Activated CD4-positive, alpha-beta T cell treated with anti-CD3 and anti-CD28 coated beads, Interleukin-2, amount 50 U/mL, for 48 hours (primary cell): Measurements from ENCODE around the gene GHRL.

Experiments
- DNase-seq, 2 experiments: peaks; one replicate each; pipeline ENCODE4 v3.0.0-alpha.2; 2020

GHRL gene, protein sequence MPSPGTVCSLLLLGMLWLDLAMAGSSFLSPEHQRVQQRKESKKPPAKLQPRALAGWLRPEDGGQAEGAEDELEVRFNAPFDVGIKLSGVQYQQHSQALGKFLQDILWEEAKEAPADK

DNA sequence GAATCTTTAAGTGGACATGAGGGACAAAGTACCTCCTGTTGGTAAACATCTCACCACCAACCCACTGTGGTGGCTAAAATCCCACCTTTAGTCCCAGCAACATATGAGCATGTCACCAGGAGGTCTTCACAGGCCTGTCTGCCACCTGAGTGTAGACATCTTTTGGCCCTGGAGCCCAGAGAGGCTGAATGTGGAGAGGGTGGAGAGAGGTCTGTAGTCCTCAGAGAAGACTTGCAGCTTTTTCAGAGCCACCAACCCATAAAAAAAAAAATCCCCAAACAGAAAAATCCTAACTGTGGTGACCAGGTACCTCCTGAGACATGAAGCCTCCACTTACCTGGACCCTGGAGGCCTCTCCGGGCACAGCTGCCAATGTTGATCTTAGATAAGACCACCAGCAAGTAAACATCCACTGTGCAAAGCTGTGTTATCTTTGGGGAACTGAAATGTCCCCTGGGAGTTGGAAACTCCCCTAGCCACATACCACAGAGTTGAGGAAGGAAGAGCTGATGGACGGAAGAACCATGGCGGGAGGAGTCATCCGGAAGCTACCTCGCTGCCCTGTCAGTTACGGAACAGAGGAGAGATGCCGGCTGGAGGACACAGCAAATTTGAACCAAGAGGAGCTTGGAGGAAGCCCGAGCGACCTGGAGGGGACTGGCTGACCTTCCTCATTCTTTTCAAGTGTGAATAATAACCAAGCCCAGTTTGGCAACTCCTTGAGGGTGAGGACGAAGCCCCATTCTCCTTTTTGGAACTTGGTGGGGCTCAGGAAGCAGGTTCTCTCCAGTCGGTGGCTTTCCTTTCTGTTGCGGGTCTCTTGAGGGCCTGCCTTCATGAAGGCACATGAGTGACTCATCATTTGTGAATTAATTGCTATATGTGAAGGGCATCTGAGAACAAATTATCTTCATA lies at the start of gene GHRL:
TSS of gene GHRL (minus strand) at position 443 of the 915 bp plus-strand sequence. CDS start 2,767 bp downstream, outside the sequence.
- no peak for DNase-seq

DNA sequence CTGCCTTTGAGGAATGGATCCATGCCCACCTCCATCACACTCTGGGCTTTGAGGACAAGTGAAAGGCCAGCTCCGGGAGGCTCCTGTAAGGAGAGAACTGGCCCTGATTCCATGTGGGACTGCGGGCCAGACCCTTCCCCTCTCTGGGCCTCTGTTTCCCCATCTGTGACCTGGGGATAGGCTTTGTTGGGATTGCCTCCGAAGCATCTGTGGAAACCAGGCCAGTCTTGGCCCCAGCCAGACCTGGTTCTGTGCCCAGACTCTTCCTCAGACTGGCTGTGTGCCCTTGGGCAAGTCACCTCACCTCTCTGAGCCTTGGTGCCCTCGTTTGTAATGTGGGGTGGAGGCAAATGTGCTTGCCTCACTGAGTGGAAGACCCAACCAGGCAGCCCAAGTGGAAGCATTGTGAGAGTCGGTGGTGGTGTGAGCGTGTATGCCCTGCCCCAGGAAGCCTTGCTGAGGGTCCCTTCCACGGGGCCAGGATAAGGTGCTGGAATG lies 49.2 kb upstream of the GHRL start:
- DNase-seq = no peak

DNA sequence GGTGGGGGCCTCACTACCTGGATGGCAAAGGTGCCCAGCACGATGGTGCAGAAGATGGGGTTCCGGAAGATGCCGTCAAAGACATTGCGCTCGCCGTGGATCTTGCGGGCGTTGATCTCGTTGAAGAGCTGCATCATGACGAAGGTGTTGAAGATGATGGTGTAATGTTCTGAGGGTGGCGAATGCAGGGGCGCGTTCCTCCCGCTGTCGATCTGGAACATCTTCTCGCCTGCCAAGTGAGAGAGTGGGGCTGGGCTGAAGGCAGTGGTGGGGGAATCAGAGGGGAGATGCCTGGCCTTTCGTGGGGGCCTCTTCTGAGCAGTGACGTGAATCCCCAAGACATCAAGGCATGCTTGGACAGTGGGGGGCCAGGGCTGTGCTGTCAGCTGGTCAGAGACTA lies 47.7 kb upstream of the GHRL start:
- no peak for DNase-seq

DNA sequence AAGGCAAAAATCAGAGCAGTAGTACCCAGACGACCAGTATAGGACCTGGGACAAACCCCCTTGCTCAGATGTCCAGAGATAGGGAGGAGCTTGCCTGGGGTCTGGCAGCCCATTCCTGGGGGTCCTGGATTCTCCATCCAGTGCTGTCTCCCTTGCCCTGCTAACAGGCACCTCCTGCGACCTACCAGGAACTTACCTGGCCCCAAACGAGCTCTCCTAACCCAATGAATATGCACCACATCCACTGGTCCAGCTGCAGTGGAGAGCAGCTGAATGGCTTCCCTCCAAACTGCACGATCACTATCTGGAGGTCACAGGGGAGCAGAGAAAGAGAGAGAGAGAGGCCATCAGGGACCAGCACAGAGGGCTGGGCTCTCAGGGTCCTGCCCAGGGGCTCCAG lies 47.3 kb upstream of the GHRL start:
- DNase-seq = no peak

DNA sequence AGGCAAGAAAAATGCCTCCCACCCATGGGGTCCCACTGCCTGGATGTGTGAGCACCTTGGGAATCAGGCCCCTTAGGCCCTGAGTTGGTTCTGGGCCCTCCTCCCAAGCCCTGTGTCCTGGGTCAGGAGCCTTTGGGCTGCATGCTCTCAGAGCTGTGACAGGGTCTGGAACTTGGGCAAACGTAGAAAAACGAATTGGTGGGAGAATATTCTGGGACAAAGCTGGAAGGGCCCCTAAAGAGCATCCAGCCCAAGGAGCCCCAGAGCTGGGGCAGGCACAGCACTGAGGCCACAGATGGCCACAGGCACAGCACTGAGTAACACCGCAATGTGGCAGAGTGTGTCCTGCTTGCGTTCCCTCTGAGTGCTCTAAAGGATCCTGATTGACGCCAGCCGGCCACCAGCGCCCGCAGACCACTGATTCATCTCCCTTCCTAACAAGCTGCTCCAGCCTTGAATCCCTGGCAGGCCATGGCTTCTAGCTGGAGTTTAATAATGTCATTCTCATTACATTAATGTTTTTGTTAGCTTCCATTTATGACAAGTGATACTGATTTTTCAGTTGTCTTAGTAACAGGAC lies 46.7 kb upstream of the GHRL start:
- no peak for DNase-seq

DNA sequence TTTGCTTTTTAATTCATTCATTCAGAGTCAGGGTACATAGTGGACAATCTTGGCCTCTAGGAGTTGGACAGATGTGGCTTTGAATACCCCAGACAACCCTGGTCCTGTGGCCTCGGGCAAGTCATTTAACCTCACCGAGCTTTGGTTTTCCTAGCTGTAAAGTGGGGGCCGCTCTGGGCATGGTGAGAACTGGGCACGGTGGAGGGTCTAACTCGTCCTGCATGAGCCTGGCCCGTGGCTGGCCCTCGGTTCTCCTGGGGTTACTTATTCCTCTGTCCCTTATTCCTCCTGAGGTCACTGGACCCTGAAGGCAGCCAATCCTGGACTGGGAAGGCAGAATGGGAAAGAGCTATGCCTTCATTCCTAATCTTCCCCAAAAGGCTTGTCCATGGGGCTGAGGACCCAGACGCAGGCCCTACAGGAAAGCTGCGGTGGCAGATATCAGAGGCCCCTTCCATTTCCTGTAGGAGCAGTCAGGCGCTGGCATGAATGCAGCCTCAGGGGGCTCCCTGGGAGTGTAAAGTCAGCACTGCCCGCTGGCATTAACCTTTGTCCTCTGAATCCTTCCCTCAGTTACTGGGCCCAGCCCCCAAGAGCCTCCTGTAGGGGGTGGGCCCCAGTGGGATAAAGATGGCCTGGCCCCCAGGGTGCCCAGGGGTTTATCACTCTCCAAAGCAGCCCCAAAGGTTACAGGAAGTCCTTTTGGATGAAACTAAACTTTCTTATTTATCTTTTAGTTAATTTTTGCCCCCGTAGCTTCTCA lies 46.0 kb upstream of the GHRL start:
- DNase-seq = no peak

DNA sequence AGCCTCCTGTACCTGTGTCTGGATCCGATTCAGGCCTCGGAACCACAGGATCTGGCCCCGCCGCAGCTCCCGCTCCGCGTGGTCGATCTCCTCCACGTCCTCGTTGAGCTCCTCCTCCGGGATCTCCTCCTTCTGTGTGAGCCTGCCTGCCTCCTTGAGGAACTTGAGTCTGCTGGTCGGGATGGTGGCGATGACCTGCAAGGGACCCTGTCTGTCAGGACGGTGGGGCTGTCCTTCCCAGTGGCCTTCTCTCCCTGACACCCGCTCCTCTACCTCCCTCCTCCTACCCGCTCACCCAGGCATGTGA lies 45.4 kb upstream of the GHRL start:
- DNase-seq = no peak

DNA sequence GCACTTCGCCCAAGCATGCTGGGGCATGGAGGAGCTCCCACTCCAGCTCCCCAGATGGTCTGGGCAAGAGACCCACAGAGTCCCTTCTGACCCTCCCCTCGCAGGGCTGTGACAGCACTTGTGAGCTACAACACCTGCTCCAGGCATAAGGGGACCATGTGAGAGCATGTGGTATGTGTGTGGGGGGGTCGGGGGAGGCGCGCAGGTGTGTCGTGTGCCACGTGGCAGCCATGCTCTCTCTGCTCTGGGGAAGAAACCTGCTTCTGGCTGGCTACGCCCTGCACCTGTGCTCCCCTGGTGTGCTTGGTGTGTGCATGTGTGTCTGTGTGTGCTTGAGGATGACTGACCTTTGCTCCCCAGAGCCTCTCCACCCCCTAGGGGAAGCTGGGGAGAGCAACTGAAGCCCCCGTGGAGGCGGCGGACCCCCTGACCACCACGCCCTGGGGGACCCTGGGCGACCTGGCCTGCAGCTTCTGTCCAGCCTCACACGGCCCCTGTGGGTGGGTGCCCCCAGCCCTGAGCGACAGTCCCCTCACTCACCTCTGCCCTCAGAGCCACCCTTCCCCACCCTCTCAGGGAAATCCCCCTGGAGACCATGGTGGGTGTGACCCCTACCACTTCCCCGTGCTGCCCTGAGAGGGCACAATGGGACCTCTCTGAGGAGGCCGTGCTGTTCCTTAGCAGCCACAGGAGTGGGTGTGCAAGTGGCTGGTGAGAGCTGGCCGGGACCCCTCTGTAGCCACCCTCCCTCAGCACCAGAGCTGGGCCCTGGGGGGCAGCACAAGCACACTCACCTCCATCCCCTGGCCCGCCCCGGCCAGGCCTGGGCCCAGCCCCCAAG lies 44.8 kb upstream of the GHRL start:
- no peak for DNase-seq

DNA sequence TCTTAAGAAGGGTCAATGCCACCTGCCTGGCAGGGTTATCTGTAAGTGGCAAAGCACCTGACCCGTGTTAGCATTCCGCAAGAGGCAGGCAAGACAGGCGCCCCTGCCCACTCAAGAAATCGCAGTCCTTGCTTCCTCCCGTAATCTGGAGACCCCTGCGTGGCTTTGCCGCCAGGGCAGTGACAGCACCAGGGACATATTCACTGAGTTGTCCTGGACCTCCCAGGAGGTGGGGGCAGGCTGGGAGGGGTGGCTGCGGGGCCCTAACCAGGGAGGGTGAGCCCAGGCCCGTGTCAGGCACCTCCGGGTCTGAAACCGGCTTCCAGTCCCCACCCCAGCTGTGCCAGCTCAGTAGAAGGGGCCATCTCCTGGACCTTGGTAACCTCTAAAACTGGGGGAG lies 44.0 kb upstream of the GHRL start:
- DNase-seq = no peak

DNA sequence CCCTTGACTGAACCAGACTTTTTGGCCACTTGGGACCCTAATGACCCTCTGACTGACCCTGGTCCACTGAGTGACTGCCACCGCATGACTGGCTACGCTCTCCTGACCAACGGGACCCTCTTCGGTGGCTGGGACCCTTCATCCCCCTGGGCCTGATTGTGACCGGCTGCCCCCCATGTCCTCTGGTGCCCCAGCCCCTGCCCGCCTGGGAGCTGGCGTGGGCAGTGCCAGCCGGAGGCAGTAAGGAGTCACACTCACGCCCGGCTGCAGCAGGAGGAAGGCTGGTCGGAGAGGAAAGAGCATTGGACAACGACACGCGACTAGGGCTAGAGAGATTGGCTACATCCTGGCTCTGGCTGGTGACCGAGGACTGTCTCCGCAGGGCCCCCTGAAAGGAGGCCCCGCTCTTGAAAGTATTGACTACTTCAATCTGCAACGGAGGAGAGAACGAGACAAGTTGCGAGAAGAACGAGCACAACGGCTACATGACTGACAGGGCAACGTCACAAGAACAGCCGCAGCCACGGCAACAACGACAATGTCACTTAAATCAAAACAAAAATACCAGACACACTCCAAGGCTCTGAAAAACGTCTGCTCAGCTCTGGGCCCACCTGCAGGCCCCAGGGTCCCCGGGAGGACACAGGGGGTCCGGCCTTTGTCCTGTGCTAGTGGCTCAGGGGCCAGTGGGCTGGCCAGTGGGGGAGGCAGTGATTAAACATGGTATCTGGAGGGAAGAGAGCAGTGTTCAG lies 43.3 kb upstream of the GHRL start:
- no peak for DNase-seq

DNA sequence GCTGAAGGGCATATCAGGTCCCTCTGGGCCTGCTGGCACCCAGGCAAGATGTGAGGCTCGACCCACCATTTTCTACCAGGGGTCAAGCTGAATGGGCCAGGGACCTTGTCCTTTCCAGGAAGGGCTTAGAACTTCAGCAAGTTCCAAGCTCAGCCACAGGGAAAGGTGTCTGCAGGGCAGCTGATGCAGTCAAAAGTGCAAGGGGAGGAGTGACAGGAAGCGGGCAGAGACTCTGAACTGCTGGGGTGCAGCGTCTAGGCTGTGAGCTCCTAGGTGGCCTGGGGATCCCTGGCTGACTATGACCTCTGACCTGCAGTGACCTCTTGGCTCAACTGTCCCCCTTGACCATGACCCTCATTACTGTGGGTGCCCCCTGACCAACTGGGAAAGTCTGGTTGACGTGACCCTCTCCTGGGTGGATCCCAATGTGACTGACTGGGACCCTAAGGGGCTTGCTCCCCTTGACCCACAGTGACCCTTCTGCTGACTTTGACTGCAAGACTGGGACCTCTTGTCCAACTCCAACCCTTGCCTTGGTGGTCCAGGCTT lies 42.5 kb upstream of the GHRL start:
- no peak for DNase-seq

DNA sequence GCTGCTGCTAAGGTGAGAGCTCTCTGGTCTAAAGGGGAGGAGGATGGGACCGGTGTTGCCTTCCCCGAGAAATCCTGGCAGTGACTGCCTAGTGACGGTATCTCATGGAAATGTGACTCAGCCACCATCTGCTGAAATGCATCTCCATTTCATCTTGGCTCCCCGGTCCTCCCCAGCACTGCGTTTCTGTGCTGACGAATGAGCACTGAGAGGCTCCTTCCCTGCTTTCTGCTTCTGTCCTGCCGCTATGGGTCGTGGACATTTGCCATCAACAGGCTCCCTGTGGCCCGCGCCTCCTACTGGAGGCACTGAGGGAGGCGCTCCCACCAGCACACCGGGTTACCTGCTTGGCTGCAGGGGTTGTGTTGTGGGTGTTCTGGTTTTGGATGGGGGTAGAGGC lies 41.7 kb upstream of the GHRL start:
- DNase-seq = no peak

DNA sequence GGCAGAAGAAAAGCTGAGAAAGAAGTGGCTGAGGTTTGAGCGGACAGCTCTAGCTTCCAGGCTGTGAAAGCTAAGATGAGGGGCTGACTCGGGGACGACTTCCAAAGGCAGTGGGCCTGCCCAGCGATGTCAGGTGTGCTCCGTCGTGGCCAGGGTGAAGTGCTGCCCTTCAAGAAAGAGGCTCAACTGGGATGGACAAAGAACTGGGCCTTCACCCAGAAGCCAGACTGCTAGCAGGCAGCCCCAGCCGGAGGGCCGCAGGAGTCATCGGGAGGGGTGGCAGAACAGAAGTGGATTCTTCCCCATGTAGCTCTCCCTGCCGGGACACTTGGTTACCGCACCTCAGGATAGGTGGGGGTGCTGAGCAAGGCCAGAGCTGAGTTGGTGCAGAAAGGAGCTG lies 41.3 kb upstream of the GHRL start:
- no peak for DNase-seq

DNA sequence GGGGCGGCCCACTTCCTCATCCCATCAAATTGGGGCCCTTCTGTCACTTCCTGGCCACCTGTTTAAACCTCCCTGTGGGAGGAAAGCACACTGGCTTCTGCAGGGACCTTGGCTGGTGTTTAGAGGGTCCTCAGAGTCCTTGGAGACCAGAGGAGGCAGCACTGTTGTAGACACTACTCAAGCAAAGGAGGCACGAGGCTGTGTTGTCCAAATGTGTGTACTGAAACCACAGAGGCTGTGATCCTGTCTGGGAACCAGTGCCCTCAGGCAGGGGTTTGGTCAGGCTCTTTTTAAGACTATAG lies 40.6 kb upstream of the GHRL start:
- DNase-seq = no peak

DNA sequence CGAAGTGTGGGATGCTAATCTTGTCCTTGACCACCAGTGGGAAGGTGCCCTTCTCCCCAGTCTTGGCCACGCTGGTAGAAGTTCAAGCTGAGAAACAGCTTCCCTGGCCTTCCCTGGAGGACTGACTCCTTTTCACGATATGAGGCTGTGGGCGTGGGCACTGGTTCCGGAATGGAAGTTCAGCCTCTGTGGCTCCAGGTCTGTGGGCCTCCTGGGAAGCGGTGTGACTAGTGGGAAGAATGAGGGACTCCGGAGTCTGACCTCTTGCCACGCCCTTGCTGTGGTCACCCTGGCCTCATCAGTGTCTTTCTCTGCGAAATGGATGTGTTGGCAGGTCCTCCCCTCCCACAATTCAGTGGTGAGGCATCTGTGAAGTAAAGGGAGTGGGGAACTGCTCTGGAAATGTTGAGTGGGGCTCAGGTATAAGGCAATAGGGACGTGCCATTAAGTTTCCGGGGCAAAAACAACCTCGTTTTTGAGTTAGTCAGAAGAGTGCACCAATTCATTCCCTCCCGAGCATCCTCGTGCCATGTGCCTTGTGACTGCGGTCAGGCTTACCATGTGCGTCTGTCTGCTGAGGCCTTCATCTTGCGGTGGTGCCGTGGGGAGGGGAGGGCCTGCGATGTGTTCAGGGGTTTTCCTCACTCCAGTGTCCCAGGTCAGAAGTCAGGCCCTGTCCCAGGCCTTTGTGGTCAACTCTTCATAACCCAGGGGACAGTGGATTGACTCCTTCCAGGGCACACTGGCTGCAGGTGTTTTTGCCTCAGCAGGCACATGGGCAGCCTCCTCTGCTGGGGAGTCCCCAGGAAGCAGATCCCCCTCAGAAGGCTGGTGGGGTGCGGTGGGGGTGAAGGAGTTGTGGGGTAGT lies 40.0 kb upstream of the GHRL start:
- no peak for DNase-seq

DNA sequence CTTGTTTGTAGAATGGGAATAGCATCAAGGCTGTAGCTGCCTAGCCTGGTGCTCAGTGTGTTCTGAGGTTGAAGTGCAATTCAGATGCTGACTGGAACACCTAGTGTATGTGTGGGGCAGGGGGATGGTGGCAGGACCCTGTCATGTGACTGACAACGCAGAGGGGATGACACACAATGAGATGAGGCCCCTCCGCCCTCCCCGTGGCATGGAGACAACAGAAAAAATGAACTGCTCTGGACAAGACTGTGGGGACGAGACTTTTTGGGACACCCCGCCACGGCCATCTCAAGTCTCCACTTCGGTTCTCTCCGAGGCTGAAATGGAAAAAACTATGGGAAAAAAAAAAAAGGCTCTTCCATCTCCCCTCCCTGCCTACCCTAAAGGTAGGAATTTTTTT lies 38.6 kb upstream of the GHRL start:
- DNase-seq = no peak

DNA sequence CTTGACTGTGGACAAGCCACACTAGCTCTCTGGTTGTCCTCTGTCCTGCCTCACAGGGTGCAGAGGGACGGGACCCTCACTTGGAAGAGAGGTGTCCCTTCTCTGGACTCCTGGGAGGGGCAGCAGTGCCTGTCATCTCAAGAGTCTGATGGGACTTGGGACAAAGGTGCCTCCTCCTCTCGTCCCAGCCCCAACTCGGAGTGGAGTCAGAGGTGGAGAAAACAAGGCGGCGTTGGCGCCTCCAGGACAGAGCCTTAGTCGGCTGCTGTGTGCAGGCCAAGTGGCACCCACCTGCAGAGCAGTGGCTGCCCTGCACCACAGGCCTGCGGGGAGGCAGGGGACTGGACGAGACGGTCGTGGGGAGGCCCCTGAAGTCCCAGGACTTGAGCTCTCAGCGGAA lies 37.6 kb upstream of the GHRL start:
- no peak for DNase-seq

DNA sequence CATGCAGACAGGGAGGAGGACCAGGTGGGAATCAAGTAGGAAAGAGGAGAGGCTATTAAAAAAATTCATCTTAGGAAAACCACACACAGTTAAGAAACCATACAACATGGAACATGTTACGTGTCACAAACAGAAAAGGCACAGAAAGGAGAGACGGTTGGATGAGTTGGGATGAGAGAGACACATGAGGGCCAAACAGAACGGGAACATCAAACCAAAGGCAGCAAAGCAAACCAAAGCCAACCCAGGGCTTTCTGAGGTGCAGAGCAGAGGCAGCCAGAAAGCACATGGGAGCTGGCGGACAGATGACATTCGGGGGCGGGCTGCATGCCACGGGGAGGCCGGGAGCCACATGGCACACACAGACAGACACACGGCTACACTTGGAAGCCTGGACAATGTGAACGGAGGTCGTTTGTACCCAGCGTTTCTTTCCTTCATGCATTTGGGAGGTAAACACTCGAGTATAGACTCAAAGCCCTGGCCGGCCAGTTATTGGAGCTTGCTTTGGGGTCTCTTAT lies 36.8 kb upstream of the GHRL start:
- DNase-seq = no peak

DNA sequence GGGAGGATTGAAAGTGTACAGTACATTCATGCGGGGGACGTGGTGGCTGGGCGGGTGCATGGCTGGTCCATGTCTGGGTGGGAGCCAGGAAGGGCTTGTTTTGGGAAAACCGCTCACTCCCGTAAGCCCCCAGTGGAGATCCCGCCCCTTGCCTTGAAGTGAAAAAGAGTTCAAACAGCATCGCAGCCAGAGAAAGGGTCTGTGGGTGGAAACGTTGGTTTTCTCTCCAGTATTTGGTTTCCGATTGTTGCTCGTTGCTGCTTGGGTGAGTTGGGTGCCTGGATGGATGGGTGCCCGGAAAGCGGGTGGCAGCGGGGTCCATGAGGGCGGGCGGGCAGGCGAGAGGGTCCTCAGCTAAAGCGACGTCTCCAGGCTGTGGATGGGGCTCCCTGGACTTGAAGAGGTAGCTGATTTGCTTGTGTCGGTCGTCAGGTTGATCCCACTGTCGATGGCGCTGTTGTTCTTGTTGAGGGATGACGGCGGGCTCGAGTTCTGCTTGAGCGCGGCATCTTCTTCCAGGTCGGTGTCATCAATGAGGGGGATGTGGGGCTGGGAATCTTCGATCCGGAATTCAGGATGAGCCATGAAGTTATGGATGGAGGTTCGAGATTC lies 35.8 kb upstream of the GHRL start:
- DNase-seq = no peak

DNA sequence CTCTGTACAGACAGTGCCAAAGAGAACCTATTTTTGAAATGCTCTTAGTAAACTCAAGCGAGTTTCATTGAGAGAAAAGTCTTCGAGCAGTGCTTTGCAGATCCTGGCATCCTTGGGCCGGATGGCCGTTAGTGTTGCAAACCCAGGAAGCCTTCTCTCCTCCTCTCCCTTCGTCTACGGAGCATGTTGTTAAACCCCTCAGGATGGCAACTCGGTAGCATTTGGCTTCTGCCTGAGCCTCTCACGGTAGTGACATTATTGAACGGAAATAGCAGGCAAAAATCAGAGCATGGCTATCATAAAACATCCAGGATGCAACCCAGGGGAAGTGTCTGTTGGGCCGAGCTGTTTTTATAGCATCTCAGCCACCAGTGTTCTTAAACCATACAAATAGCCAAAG lies 34.8 kb upstream of the GHRL start:
- DNase-seq = no peak
